ENCODE results near the gene SEPTIN10. TPM values are rescaled to one million over a fixed set of nuclear protein-coding genes. Genes with fewer than 3 reads are reported as not detected.
"Not testable (repeated sequence)": the region's sequence is repeated elsewhere in the genome, so short reads cannot be mapped to it uniquely, and the experiment has no call there.

The SEPTIN10 gene
- total RNA-seq, 1 experiment from 2014 or later = 57.5 TPM

DNA sequence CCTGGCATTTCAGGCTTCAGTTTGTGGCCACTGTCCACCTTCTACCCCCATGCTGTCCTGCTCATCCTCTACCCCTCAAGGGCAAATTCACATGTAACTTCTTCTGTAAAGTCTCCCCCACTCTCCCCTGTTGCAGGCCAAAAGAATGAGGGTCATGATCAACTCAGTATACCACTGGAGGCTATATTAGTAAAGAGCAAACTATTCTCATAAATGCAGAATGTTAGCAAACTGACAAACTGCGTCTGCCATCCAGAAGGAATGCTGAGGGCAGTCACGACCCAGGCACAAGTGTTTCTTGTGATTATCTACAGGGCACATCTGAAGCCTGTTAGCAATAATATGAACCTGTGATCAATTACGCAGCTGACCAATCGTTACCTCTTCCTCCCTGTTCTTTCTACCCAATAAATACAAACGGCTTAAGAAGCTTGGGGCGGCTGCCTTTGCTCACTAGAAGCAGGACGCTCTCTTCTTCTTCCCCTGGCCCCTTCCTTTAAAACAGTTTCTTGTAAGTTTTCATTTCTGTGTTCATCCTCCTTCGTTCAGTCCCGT is 58.3 kb downstream of the SEPTIN10 start:
- no peak for DNase-seq
- no peaks in the 10 kb centered on the region; the same call in 1 of the 2 replicates for H3K36me3 ChIP-seq (replicated peaks; ENCODE audit: control insufficient read depth, insufficient read depth, low read length)
- no peaks in the 10 kb centered on the region for H3K27me3 ChIP-seq (ENCODE audit: control insufficient read depth, insufficient read depth, low read length)
- no peak overlapping the region for H3K4me3 ChIP-seq (ENCODE audit: insufficient read depth, low read depth, low read length)

DNA sequence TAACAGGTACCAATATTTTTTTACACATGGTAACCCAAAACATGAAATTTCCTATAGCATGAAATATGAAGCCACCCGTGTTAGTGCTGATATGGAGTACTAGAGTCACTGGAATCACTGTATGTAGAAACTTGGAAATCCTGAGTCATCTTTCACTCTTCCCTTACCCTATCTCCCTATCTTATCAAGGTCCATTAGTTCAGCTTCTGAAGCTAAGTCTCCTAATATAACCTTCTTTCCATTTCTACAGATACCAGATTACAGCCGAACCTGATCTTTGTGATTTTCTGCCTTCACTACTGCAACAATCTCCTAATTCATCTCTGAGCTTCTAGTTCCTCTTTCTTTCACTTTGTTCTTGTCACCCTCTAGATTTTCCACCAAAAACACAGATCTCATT is 59.0 kb downstream of the SEPTIN10 start:
- no peak for DNase-seq
- Histone ChIP-seq H3K36me3 (replicated peaks; ENCODE audit: control insufficient read depth, insufficient read depth, low read length) (no peaks in the 10 kb centered on the region; the same call in 1 of the 2 replicates), H3K27me3 (ENCODE audit: control insufficient read depth, insufficient read depth, low read length) (no peaks in the 10 kb centered on the region), H3K4me3 (ENCODE audit: insufficient read depth, low read depth, low read length) (no peak overlapping the region)

DNA sequence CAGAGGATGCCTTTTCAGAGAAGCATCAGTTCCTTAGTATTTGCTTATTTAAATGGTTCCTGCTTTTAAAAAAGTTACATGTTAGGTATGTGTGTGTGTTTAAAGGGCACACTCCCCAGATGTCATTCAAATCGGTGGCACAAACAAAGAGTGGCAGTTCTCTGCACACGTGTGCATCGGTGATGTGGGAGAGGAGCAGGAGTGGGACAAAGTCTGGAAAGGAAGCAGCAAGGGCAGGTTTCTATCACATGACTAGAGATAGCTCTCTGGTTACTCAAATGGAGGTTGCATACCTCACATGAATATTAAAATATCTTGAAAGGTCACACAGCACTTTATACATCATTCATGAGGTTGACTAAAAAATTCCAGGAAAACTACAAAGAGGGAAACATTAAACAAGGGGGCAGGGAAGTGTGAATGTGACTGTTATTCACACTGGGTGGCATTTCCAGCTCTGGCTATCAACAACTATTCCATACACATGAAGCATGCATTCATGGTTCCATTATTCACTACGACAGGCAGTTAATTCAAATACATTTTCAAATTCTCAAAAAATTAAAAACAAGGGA is 64.7 kb downstream of the SEPTIN10 start:
- H3K27me3 ChIP-seq (ENCODE audit: control insufficient read depth, insufficient read depth, low read length) = no peaks in the 10 kb centered on the region
- no peak overlapping the region for H3K4me3 ChIP-seq (ENCODE audit: insufficient read depth, low read depth, low read length)
- DNase-seq = no peak
- H3K36me3 ChIP-seq (replicated peaks; ENCODE audit: control insufficient read depth, insufficient read depth, low read length) = peaks cover 5% of the 10 kb centered on the region

DNA sequence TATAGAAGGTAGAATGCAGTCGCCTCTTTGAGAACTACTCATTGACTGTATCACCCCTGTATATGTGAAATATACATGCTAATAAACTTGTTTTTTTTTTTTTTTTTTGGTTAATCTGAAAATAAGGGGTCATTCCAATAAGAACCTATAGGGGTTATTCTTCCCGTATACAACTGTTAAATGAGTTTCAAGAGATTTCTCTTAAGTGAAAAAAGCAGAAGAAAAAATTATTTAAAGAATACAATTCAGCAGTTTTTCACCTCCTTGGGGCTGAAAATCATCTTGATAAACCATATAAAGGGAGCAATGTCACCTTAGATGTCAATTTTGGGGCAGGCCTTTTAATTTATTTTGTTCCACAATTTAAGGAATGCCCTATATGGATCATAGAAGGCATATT is 66.5 kb downstream of the SEPTIN10 start:
- no peak for DNase-seq
- no peaks in the 10 kb centered on the region for H3K27me3 ChIP-seq (ENCODE audit: control insufficient read depth, insufficient read depth, low read length)
- peaks cover 5% of the 10 kb centered on the region for H3K36me3 ChIP-seq (replicated peaks; ENCODE audit: control insufficient read depth, insufficient read depth, low read length)
- no peak overlapping the region for H3K4me3 ChIP-seq (ENCODE audit: insufficient read depth, low read depth, low read length)

DNA sequence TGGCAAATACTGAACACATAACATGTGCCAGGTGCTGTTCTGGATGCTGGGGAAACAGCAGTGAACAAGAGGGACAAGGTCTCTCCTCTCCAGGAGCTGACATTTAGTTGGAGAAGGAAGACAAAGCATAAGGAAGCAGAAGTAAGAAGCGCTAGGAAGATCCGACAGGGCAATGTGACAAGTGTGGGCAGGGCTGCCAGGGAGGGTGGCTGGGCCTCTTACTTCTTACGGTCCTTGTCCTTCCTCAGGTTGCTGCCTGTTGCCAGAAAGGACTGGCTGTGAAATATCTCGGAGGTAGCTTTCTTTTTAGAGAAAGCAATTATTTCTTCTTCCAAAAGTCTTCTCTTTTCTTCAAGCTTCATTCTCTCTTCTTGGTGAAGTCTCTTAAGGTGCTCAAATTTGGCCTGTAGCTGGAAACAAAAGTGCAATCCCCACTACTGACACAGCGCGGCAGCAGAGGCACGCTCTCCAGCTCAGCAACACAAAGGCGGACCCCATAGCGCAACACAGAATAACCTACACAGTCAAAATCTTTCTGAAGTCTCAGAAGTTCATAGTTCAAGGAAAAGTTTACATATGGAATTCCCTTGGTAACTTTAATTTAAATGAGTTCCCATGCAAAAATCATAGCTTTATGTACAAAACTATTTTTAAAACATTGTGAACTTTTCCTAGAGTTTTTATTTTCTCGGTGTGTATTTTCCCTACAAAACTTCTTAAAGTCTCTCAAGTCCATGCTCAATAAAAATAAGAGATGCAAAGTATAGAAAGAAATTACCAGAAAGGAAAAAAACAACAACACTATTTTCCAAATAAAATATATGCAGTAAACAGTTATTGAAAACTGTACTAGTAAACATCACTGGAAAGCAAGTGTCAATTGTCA is 67.7 kb downstream of the SEPTIN10 start:
- Histone ChIP-seq H3K4me3 (ENCODE audit: insufficient read depth, low read depth, low read length) (no peak overlapping the region), H3K27me3 (ENCODE audit: control insufficient read depth, insufficient read depth, low read length) (no peaks in the 10 kb centered on the region), H3K36me3 (replicated peaks; ENCODE audit: control insufficient read depth, insufficient read depth, low read length) (peaks cover 5% of the 10 kb centered on the region)
- DNase-seq = peak; percentile 62

DNA sequence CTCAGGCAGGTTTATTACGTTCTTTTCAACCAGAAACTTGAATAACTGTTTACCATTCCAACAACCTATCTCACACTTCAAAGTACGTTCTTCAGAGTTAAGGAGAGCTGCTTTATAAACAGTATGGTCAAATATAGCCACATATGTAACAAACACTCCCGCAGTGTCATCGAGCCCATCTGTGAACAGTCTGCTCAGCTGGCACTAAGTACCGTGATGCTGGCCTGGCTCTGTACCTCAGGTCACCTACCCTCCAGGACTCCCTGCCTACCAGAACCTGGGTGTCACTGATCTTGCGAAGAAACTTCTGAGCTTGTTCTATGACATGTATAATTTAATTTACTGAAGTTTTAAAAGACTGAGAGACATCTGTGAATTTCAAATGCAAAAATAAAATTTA is 71.4 kb downstream of the SEPTIN10 start:
- peaks cover 5% of the 10 kb centered on the region for H3K36me3 ChIP-seq (replicated peaks; ENCODE audit: control insufficient read depth, insufficient read depth, low read length)
- no peaks in the 10 kb centered on the region for H3K27me3 ChIP-seq (ENCODE audit: control insufficient read depth, insufficient read depth, low read length)
- no peak for DNase-seq
- no peak overlapping the region for H3K4me3 ChIP-seq (ENCODE audit: insufficient read depth, low read depth, low read length)

DNA sequence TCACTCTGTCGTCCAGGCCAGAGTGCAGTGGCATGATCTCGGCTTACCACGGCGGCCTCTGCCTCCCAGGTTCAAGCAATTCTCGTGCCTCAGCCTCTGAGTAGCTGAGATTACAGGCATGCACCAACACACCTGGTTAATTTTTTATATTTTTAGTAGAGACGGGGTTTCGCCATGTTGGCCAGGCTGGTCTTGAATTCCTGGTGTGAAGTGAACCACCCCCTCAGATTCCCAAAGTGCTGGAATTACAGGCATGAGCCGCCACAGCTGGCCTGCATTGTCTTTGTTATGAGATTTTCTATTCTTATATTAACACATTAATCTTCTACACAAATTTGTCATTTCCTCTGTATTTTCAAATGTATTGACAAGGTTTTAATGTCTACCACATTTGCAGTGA is 75.2 kb downstream of the SEPTIN10 start:
- Histone ChIP-seq H3K36me3 (replicated peaks; ENCODE audit: control insufficient read depth, insufficient read depth, low read length) (no peaks in the 10 kb centered on the region), H3K27me3 (ENCODE audit: control insufficient read depth, insufficient read depth, low read length) (no peaks in the 10 kb centered on the region), H3K4me3 (ENCODE audit: insufficient read depth, low read depth, low read length) (no peak overlapping the region)
- no peak for DNase-seq

DNA sequence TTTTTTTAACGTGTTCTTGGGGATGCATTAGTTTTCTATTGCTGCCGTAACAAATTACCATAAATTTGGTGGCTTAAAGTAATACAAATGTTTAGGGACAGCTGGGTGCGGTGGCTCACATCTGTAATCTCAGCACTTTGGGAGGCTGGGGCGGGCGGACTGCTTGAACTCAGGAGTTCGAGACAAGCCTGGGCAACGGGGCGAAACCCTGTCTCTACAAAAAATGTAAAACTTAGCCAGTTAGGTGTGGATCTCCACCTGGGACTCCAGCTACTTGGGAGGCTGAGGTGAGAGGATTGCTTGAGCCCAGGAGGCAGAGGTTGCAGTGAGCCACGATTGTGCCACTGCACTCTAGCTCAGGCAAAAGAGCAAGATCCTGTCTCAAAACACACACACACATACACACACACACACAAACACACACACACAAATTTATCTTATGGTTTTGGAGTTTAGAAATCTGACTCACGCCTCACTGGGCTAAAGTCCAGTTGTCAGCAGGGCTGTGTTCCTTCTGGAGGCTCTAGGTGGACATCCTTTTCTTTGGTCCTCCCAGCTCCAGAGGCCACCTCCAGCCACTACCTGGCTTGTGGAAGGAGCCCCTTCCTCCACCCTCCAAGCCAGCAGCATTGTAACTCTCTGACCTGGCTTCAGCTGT is 76.1 kb downstream of the SEPTIN10 start:
- no peaks in the 10 kb centered on the region for H3K27me3 ChIP-seq (ENCODE audit: control insufficient read depth, insufficient read depth, low read length)
- no peak for DNase-seq
- no peaks in the 10 kb centered on the region for H3K36me3 ChIP-seq (replicated peaks; ENCODE audit: control insufficient read depth, insufficient read depth, low read length)
- no peak overlapping the region for H3K4me3 ChIP-seq (ENCODE audit: insufficient read depth, low read depth, low read length)

DNA sequence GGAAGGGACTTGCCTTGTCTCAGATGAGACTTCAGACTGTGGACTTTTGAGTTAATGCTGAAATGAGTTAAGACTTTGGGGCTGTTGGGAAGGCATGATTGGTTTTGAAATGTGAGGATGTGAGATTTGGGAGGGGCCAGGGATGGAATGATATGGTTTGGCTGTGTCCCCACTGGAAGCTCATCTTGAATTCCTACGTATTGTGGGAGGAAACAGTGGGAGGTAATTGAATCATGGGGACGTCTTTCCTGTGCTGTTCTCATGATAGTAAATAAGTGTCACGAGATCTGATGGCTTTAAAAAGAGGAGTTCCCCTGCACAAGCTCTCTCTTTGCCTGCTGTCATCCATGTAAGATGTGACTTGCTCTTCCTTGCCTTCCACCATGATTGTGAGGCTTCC is 77.2 kb downstream of the SEPTIN10 start:
- H3K36me3 ChIP-seq (replicated peaks; ENCODE audit: control insufficient read depth, insufficient read depth, low read length); H3K4me3 ChIP-seq (ENCODE audit: insufficient read depth, low read depth, low read length); DNase-seq; H3K27me3 ChIP-seq (ENCODE audit: control insufficient read depth, insufficient read depth, low read length): not testable (repeated sequence)

DNA sequence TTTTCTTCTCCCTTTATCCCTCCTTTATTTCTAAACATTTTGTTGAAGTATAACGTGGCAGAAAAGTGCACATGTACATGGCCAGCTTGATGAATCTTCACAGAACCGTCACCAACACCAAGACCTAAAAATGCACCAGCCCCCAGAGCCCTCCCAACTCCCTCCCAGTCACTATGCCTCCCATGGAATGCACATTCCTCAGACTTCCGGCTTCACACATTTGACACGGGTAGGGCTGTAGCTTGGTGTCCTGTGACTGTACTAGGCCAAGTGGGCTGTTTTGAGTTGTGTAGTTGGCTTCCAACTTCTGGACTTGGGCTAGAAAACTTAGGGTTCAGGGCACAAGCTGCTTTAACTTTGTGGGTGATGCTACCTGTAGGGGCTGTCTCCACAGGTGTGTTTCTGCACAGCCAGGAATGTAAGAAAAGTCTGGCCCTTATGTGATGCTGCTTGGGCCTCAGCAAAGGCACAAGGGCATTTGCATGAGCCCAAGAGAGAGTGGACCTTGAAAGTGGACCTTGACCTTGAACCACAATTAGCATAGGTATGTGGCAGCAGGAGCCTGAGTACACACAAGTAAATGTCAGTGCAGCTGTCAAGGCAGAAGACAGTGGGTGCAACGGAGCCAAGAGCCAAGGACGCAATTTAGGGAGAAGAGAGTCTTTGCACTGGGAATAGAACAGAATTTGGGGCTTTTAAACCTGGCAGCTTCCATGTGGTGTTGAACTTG is 78.4 kb downstream of the SEPTIN10 start:
- peak; percentile 6 for DNase-seq
- H3K36me3 ChIP-seq (replicated peaks; ENCODE audit: control insufficient read depth, insufficient read depth, low read length) = no peaks in the 10 kb centered on the region
- no peaks in the 10 kb centered on the region for H3K27me3 ChIP-seq (ENCODE audit: control insufficient read depth, insufficient read depth, low read length)
- no peak overlapping the region for H3K4me3 ChIP-seq (ENCODE audit: insufficient read depth, low read depth, low read length)

DNA sequence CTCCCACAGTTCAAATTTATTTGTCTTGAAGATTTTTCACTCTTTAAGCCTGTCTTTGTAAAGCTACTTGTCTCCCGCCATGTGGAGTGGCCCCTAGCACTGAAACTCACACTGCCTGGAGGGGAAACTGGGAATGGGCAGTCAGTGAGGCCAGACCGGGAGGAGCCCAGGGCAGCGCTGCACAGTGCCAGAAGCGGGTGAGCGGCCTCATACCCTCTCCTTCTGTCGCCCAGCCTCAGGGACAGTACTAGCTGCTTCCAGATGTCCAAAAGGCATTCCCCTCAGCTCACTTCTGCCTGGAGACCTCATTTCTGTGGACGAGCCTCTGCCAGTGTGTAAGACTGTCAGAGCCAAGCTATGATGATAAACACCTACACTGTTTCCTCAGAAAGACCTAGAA is 79.9 kb downstream of the SEPTIN10 start:
- DNase-seq = peak; percentile 8
- no peak overlapping the region for H3K4me3 ChIP-seq (ENCODE audit: insufficient read depth, low read depth, low read length)
- no peaks in the 10 kb centered on the region for H3K36me3 ChIP-seq (replicated peaks; ENCODE audit: control insufficient read depth, insufficient read depth, low read length)
- H3K27me3 ChIP-seq (ENCODE audit: control insufficient read depth, insufficient read depth, low read length) = no peaks in the 10 kb centered on the region

DNA sequence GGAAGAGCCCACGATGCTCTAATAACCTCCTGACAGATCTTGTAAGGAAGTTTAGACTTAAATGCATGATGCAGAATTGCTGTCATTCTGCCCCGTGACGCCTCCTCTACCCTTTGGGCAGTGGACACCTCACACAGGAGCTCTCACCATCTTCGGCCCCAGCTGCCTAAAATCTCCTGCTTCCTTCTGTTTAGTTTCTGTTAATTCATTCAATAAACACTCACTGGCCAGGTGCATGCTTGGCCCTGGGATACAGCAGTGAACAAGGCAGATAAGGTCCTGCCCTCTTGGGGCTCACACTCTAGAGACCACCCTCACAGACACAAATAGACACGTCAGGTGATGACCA is 81.1 kb downstream of the SEPTIN10 start:
- H3K27me3 ChIP-seq (ENCODE audit: control insufficient read depth, insufficient read depth, low read length) = no peaks in the 10 kb centered on the region
- DNase-seq = no peak

DNA sequence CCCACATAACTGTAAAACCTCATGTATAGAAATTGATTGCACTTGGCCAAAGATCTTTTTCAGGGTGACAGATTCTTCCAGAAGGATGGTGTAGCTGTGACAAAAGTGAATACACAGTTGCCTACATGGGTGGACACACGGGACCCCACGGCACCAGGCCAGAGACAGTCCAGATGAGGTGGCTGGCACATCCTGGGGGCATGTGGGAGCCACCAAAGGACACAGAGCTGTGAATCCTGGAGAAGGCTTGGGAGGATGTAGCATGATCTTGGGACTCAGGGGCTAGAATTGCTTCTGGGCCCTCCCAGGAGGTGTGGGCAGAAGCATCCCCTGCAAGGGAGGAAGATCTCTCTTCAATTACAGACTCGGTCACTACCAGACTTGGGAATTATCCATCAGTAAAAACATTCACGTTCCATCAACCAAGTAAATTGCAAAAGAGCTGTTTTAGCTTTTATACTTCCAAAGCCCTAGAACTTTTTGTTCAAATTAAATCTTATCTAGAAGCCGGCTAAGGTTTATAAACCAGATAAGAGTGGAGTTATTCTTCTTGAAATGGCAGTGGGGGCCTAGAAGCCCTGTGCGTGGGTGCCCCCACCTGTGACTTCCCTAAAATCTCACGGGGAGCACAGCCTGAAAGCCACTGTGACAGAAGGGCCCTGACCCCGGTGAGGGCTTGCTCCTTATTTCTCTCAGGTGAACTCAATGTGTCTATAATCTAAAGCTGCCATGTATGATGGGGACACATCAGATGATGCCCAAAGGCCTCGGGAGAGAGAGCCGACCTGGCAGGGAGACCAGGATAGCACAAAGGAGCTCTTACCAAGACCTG is 81.7 kb downstream of the SEPTIN10 start:
- Histone ChIP-seq H3K27me3 (ENCODE audit: control insufficient read depth, insufficient read depth, low read length) (no peaks in the 10 kb centered on the region), H3K36me3 (replicated peaks; ENCODE audit: control insufficient read depth, insufficient read depth, low read length) (no peaks in the 10 kb centered on the region), H3K4me3 (ENCODE audit: insufficient read depth, low read depth, low read length) (no peak overlapping the region)
- DNase-seq = peak; percentile 10

More for the DNA sequence above, 81.1 kb downstream of the SEPTIN10 start:
- H3K4me3 ChIP-seq (ENCODE audit: insufficient read depth, low read depth, low read length) = no peak overlapping the region
- no peaks in the 10 kb centered on the region for H3K36me3 ChIP-seq (replicated peaks; ENCODE audit: control insufficient read depth, insufficient read depth, low read length)

DNA sequence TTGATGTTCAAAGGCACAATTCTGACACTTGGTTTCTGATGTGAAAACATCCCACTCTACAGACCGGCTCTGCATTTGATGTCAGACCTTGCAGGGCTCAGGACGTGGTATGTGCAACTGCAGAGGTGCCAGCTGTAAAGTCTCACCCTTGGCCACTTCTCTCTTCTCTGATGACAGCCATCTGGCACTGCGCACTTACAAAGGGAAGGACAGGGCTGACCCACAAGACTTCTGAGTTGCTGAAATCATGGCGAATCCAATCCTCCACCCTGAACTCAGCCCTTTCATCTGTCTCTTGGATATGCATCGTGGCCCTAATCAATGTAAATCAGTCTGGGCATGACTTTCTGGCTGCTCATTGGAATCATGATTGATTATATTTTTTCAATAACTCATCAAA is 82.5 kb downstream of the SEPTIN10 start:
- no peak overlapping the region for H3K4me3 ChIP-seq (ENCODE audit: insufficient read depth, low read depth, low read length)
- H3K36me3 ChIP-seq (replicated peaks; ENCODE audit: control insufficient read depth, insufficient read depth, low read length) = no peaks in the 10 kb centered on the region
- DNase-seq = no peak
- H3K27me3 ChIP-seq (ENCODE audit: control insufficient read depth, insufficient read depth, low read length) = no peaks in the 10 kb centered on the region

All from H7 (cell line).